Activated T-helper 1 cell treated with Interleukin-2 at 50 U/mL for 16 hours (primary cell): ENCODE results near the gene HSD11B2.

Experiments
- DNase-seq: peaks from one replicate; pipeline ENCODE4 v3.0.0-alpha.2; 2020; ENCODE audit warnings: low read depth

The HSD11B2 gene

DNA sequence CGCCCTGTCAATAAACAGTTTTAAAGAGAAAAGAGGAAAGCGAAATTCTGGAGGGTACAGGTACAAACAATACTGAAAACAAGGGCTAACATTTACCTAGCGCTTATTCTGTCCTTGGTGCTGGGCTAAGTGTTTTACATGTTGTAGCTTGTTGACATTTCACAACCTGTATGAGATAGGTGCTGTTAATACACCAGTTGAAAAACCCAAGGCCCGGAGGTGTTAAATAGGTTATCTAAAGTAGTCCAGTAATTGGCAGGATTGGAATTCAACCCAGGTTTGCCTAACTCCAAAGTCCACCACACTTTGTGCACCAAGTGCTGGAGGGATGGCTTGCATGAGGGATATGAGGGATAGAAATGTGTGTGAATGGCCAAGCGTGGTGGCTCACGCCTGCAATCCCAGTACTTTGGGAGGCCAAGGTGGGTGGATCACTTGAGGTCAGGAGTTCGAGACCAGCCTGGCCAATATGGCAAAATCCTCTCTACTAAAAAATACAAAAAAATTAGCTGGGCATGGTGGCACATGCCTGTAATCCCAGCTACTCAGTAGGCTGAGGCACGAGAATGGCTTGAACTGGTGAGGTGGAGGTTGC, 47.1 kb downstream of the HSD11B2 start:
- no peak for DNase-seq

DNA sequence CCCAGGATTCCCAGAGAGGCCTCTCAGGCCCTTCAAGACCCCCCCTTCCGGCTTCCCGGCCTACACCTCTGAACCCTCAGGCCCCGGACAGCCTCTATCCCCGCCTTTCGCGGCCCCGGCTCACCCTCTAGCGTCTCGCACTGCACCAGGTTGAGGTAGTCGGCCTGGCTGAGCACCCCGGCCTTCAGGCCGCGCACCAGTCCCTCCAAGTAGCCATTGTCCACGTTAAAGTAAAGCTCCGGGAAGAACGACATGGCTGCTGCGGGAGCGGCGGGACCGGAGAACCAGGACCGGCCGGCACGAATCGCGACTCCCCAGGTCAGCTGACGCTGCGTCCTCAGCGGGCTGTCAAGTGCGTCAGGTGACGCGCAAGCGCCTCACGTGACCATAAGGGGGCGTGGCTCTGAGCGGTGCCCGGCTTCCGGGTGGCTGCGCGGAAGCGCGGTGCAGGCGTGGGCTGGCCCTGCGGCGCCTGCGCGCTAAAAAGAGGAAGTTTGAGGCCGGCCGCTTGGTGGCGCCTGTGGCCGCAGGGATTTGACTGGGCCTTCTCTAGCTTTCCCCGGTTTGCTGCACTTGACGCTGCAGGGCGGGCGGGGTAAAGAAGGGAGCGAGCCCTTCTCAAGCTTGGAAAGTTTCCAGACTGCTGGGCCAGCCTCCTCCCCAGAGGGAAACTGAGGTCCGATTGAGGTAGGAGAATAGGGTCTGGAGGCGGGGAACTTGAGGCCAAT, 50.1 kb downstream of the HSD11B2 start, which contains the start of gene ATP6V0D1:
ATP6V0D1 (minus strand) TSS at position 325 of the 728 bp plus-strand sequence; CDS start at position 254, 71 bp downstream.
- peak; percentile 99 for DNase-seq

DNA sequence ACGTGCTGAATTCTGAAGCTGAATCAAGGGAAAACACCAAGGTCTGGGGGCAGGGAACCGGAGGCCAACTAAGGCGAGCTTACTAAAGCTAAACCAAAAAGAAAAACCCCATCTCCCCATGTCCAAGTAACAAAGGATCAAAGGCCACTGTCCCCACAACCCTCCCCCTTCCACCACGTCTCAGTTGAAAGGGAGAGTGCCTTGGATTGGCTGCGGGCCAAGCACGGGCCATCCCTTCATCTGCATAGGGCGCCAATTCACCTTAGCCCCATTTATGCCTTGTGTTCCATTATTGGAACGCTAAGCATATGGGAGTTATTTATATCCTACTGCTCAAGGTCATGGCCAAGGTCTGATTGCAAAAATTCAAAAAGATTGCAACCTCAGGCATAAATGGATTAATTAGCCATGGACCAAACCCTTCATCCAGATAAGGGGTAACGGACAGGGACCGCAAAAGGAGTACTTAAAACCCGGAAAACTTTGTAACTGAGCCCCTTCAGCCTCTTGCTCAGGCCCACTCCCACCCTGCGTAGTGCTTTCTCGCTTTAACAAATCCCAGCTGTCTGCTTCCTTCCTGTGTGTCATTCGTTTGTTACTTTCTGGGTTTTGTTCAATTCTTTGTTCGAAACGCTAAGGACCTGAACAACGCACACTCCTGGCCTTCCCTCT, 50.8 kb downstream of the HSD11B2 start:
- DNase-seq: no peak

DNA sequence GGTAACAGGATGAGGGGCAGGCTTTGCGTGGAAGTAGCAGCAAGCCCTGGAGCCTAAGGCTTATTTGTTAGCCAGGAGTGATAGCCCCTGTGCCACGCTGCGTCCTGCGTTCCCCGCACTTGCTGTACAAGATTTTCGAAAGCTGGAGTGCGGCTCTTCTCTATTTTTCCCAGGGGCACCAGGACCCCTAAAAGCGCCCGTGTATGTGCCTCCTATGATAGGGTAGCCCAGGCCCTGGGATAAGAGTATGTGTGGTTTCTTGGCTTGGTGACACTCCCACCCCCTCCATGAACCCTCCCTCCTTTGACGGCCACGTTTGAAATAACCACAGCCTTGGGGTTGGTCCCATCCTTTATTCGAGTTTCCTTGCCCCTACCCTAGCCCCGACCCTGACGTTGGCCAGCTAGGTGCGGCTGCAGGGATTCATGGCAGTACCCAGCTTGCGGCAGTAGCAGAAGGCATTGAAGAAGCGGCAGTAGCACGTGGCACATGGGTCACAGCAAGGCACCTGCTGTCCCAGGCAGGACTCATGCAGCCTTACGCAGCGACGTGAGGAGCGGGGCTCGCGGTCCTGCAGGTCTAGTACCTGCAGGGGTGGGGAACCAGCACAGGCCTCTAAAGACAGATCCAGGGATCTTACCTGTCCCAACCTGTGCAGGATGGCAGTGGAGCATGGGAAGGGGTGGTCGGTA, 51.5 kb downstream of the HSD11B2 start:
- no peak for DNase-seq

DNA sequence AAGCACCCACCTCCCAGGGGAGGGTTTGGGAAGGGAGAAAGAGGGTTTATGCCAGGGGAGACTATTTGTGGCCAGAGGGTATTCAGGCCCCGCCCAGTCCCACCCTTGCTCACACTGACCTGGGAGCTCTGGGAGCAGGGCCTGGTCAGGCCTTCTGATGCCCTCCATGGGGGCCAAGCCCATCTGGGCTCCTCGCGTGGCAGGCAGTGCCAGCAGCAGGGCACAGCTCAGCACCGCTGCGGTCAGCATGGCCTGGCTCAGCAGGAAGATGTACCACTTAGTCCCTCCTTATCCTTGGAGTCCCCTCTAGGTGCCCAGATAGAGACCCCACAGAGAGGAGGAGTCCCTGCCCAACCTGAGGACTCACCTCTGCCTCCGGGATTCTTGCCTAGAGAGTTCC, 52.2 kb downstream of the HSD11B2 start, which contains the start of gene AGRP:
AGRP (minus strand) TSS at position 398 of the 400 bp plus-strand sequence; CDS start at position 249, 149 bp downstream.
- DNase-seq: no peak

DNA sequence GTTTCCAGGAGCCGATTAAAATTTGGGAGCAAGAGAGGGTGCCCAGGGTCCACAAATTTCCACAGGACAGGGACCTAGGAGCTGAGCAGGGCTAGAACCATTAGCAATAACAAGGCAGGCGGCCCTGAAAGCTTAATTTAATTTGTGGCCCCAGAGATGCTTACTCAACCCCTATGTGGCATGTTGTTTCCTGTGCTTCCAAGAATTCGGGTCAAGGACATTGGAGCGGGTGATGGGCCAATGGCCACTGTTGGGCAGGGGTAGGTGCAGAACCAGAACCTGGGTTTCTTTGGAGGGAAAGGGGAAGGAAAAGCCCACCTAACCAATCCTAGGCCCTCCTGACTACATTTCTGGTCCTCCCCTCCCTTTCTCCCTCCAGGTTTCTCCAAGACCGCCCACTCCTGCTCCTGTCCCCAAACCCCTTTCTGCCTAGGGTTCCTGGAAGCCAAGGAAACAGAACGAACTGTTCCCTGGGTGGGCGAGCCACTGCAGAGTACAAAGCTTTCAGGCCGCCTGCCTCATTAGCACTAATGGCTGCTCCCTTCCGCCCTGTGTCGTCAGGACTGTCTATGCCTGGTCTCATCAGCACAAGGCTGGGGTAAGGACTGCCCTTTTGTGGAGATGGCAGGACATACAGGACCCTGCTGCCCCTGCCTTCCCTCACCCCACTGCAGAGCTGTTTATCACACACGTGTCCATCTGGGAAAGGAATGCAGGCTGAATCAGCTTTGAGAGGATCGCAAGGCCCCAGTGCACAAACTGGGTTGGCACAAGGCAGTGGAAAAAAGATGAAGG, 53.0 kb downstream of the HSD11B2 start:
- DNase-seq: no peak

DNA sequence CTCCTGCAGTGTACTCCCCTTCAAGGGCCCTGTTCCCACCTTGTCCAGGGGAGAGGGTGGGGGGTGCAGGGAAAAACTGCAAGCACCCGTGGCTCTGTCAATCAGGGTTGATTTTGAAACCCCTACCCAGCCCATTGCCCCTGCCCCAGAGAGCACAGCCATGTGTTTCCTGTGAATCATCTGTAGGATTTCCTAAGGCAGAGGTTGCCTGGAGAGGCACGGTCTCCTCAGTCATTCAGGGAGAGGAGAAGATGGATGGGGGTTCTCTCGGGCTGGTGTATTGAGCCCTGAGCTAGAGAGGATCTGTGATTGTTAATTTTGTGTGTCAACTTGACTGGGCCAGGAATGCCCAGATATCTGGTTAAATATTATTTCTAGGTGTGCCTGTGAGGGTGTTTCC, 55.9 kb downstream of the HSD11B2 start:
- DNase-seq: no peak
